RKO (cell line): ENCODE results near the gene SEC14L3.

Experiments
- DNase-seq: peaks from one replicate; pipeline ENCODE4 v3.0.0-alpha.2; 2016; ENCODE audit warnings: low spot score

The SEC14L3 gene

GRCh38 chr22:30444632-30445437 is 27.0 kb downstream of the SEC14L3 start:
- DNase-seq, result peak; percentile 65

GRCh38 chr22:30441088-30441487 is 30.7 kb downstream of the SEC14L3 start:
- no peak for DNase-seq

GRCh38 chr22:30439836-30440235 is 32.0 kb downstream of the SEC14L3 start:
- no peak for DNase-seq

- DNase-seq, result no peak
Measured at GRCh38 chr22:30439226-30439625, 32.6 kb downstream of the SEC14L3 start.

GRCh38 chr22:30438559-30438958 is 33.3 kb downstream of the SEC14L3 start:
- no peak for DNase-seq

GRCh38 chr22:30436196-30436595 is 35.6 kb downstream of the SEC14L3 start:
- peak; percentile 29 for DNase-seq

GRCh38 chr22:30435674-30436126 is 36.1 kb downstream of the SEC14L3 start:
- peak; percentile 80 for DNase-seq

- no peak for DNase-seq
Measured at GRCh38 chr22:30434843-30435242, 37.0 kb downstream of the SEC14L3 start.

- no peak for DNase-seq
Measured at GRCh38 chr22:30433773-30434172, 38.0 kb downstream of the SEC14L3 start.

GRCh38 chr22:30433227-30433626 is 38.6 kb downstream of the SEC14L3 start:
- DNase-seq, result no peak

- no peak for DNase-seq
Measured at GRCh38 chr22:30432520-30432919, 39.3 kb downstream of the SEC14L3 start.

- DNase-seq, result no peak
Measured at GRCh38 chr22:30432096-30432495, 39.7 kb downstream of the SEC14L3 start.

- no peak for DNase-seq
Measured at GRCh38 chr22:30430933-30431332, 40.9 kb downstream of the SEC14L3 start.

- no peak for DNase-seq
Measured at GRCh38 chr22:30429887-30430286, 41.9 kb downstream of the SEC14L3 start.

- no peak for DNase-seq
Measured at GRCh38 chr22:30427871-30428270, 43.9 kb downstream of the SEC14L3 start.

GRCh38 chr22:30426388-30427353 is 45.1 kb downstream of the SEC14L3 start:
- DNase-seq, result peak; percentile 94

- DNase-seq, result peak; percentile 80
Measured at GRCh38 chr22:30425616-30426387, 46.0 kb downstream of the SEC14L3 start, which contains the start of gene MTFP1. Gene MTFP1 (plus strand): TSS chr22:30425768. CDS start chr22:30425880, 112 bp downstream.

GRCh38 chr22:30425327-30425615 is 46.5 kb downstream of the SEC14L3 start:
- DNase-seq, result no peak

GRCh38 chr22:30424534-30425326 is 47.1 kb downstream of the SEC14L3 start:
- DNase-seq, result peak; percentile 77

- DNase-seq, result peak; percentile 99
Measured at GRCh38 chr22:30423959-30424533, 47.8 kb downstream of the SEC14L3 start.
